Activated CD4-positive, alpha-beta T cell treated with anti-CD3 and anti-CD28 coated beads, Interleukin-2, amount 50 U/mL, for 24 hours (primary cell): ENCODE data around the gene NXPH4.
A peak's percentile ranks its signal among the peaks of the same experiment; 100 is the strongest.

ENCODE experiments used
- DNase-seq, 2 donors: peaks; one replicate each; pipeline ENCODE4 v3.0.0-alpha.2; 2020; ENCODE audit warnings: low read depth in 1 of 2, low spot score in 1 of 2

Gene NXPH4

DNA sequence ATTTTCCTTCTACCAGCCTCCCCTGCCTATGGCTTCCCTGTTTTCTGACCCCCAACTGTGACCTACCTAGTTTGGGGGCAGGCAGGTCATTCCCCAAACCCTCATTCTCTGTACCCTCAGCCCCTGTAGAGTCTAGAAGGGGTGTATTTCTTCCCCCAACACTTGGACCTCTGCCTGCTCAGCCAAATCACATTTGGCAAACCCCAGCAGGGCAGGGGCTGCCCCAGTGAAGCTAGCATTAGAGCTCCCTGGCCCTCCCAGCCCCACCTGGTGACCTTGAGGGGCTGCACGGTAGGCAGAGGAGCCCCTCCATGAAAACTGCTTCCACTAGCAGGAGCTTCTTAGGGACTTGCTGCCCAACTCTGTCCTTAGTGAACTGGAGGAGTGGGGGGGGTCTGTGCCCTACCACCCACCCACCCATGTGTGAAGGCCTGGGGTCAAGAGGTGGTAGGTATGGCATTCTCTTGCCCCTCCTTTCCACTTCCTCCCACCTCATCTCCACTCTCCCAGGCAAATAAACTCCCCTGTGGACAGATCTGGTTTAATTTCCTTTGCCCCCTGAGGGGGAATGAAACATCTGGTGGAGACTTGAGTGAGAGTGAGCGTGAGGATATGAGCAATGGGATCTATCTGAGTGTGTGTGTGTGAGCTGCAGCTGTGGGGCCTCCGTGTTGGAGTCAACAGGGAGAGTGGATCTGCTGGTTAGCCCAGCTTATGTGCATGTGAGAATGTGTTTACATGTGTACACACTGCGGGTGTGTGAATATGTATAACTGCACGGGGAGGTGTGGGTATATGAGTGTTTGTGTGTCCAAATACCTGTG lies 1.6 kb downstream of the NXPH4 start:
- DNase-seq: no peak

DNA sequence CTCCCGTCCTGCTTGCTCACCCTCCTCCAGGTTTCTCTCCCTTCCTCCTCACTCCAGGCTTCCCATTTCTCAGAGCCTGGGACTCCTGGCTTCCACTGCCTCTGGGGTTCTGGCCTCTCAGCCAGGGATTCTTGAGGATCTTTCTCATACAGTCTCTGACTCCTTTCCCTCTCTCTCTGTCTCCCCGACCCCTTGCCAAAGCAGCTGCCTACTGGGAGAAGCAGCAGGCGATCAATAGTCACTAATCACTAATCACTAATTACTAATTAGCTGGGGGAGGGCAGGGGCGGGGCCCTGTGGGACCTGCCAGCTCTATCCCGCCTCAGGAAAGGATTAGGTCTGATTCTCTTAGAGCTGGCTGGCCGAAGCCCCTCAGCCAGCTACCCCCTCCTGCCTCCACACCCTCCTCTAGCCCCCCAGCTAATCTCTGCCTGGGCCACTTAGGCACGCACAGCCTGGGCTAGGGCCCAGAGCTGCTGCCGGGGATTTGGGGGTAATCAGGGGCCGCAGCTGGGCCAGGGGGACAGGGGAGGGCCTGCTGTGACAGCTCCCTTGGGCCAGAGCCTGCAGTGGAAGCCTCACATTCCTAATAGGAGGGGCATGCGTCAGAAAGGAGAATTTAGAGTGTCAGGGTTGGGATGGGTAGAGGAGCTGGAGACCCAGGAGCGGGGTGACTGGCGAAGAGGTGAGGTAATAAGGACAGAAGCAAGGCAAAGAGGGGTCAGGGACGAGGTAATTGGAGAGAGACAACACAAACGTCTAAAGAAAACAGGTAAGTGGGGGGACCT lies 2.8 kb downstream of the NXPH4 start:
- no peak for DNase-seq

DNA sequence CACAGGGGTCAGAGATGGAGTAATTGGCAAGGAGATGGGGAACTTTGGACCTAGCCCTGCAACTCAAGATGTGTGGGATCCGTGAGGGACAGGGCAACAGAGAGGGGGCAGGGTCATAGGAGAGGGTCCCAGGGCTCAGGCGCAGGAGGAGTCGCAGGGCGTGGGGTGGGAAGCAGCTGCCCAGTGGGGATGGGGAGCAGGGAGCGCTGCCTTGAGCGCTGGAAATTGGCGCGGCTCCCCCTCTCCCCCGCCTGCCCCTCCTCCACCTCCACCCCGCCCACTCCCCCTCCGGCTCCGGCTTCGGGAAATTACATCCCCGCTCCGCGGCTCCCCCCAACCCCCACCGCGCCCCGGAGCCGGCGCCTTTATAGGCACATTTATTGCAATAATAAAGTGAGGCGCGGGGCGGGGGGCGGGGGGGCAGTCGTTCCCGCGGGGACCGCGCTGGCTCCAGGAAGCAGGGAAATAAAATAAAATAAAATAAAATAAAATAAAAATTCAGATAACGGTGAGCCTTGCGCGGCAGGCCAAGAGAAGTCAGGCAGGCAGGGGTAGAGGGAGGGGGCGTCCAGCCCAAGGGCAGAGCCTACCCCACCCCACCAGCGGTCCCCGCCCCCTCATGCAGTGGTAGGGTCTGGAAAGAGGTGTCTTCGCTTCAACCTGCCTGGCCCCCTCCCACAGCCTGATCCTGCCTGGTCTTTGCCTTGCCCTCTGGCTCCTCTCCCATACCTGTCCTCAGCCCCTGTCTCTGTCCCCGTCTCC lies 3.6 kb downstream of the NXPH4 start:
- DNase-seq: no peak

DNA sequence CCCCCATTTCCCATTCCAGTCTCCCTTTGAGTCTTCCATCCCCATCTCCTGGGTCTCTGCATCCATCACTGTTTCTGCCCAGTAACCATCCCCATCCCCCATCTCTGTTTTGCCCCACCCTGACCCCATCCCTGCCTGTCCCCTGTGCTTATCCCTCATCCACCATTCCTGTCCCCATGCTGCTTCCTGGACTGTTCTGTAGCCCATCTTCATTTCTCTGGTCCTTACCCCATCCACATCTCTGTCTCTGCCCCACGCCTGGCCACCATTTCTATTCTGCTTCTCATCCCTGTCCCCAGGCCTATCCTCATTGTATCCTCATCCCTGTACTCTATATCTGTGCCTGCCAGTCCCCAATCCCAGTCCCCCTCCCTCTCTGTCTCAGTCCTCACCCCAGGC lies 4.2 kb downstream of the NXPH4 start:
- no peak for DNase-seq

DNA sequence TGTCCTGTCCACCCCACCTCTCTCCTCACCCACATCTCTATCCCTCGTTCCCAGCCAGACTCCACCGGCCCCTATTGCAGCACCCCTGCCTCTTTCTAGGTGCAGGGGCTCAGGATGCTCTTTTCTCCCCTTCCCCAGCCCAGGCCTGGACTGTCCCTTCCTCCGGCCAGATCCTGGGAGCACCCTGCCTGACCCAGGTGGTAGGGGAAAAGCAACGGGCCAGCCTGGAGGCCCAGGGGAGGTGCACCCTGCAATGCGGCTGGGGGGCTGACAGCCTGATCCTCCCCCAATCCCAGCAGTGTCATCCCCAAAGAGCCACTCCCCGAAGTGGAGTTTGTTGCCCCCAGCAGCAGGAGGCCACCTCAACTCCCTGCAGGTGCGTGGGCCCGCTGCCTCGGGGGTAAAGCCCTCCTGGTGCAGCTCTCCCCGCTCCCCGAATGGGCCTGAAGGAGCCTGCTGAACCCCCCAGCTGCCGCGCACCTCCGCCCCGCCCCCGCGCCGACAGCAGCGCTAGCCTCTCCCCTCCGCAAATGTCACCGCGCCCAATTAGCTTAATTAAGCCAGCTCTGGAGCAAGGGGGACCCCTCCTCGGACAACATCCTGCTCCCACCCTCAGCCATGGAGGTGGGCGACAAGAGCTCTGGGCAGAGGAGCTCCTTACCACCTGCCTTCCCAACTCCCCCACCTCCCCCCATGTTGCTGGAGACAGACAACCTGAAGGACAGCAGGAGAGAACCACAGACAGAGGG lies 4.7 kb downstream of the NXPH4 start:
- no peak for DNase-seq

DNA sequence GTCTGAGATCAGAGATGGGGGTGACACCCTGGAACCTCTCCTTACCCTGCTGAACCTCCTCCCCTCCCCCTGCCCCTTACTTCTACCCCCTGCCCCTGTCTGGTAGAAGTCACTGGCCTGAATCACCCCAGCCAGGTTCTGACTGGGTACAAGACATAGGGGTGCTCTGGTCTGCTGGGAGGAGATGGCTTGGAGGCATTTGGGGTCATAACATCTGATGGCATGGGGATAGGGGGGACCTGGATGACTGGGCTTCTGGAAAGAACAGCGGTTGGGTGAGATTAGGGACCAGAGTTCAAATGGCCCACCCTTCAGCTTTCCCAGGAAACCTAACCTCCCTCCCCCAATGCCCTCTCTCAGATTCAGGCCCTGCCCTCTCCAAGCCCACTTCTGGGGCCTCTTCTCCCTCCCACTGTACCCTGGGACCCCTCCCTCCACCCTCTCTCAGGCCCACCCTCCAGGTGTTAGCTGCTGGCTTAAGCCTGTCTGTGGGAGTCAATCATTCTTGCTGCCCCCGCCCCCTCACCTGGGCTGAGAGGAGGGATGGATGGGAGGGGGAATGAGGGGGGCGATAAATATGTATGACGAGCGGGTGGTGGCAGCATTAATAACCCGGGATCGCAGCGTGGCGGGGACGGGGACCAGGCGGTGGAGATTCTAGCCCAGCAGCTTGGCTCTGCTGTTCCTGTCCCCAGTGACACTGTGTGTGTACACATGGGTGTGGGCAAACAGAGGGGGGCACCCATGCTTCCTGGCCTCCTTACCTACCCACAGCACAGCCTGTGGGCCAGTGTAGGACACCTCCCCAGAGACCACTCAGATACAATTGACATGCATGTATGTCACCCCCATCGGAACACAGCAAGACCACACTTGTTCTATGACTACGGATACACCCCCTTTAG lies 5.9 kb downstream of the NXPH4 start:
- DNase-seq: no peak

DNA sequence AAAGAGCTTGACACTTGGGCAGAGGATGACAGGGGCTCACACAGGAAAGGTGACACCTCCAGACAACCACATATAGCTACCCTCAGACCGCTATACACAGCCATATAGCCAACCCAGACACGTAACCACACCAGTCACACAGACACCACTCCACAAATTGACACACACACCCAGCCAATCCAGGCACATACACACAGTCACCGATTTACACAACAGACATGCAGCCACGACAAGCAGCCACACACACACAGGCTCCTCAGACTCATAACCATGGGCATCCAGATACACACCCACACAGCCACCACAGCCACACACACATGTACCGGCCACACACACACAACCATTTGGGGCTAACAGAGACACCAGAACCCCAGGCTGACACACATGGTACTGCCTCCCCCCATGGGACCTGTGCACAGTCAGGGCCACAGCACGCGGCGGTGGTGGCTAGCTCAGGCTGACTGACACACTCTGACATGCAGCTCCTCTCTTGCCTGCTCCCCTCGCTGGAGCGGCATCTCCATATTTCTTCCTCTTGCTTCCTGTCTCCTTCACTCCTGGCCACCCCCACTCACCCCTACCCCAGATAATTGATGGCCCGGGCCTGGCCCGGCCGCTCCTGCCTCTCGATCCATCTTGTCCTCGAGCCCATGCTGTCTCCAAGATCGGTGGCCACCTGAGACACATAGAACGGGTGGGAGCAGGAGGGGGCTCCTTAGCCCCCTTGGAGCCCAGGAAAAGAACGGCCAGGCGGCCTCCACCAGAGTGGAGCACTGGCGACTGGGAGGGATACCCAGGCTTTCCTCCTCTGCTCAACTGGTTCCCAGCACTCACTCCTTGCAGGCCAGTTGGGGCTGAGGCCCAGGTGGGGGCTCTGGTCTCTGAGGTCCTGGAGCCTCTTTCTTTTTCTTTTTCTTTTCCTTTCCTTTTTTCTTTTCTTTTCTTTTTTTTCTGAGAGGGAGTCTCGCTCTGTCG lies 6.9 kb downstream of the NXPH4 start:
- no peak for DNase-seq

DNA sequence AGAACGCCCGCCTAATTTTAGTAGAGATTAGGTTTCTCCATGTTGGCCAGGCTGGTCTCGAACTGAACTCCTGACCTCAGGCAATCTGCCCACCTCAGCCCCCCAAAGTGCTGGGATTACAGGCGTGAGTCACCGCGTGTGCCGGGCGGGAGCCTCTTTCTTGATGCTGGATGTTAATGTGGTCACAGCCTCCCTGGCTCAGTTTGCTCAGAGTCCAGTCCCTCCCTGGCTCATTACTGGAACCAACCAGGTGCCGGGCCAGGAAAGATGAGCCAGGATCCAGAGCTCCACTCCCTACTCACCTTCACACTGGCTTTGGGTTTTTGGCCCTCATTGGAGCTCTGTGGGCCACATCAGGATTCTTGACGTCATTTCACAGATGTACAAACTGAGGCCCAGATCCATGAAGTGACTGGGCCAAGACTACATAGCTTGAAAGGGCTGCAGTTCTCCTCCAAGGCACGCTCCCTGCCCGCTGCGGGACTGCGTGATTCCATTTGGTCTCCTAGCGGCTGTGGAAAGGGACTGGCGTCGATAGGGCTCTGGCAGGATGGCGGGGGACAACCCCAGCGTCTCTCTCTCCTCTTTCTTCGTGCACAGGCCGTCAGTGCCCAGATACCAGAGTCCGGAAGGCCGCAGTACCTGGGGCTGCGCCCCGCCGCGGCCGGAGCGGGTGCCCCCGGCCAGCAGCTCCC lies 7.8 kb downstream of the NXPH4 start:
- DNase-seq: no peak

DNA sequence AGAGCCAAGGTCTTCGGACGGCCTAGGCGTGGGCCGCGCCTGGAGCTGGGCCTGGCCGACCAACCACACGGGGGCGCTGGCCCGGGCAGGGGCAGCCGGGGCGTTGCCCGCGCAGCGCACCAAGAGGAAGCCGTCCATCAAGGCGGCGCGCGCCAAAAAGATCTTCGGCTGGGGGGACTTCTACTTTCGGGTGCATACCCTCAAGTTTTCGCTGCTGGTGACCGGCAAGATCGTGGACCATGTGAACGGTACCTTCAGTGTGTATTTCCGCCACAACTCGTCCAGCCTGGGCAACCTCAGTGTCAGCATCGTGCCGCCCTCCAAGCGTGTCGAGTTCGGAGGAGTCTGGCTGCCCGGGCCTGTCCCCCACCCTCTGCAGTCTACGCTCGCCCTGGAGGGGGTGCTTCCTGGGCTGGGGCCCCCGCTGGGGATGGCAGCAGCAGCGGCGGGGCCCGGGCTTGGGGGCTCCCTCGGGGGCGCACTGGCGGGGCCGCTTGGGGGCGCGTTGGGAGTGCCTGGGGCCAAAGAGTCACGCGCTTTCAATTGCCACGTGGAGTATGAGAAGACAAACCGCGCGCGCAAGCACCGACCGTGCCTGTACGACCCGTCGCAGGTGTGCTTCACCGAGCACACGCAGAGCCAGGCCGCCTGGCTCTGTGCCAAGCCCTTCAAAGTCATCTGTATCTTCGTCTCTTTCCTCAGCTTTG lies 8.5 kb downstream of the NXPH4 start:
- no peak for DNase-seq

DNA sequence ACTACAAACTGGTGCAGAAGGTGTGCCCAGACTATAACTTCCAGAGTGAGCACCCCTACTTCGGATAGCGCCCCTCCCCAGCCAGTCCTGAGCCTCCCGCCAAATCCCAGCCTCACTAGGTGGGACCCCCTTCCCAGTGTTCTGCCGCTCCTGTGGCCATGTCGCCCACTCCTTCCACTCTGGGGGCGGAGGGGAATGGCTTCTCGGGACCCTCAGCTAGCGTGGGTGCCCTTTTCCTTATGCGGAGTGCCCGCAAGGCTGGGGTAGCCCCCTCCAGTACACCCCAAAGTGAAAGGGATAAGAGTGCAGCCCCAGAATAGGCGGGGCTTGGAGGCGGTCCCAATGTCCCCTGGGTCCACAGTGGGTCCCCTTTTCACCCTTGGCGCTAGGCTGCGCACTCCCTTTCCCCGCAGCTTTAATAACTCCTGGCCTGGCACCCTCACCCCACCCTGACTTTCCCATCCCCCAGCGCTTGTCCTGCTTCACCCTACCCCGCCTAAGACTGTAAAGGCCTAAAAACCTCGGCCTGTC lies 9.2 kb downstream of the NXPH4 start:
- DNase-seq: no peak

DNA sequence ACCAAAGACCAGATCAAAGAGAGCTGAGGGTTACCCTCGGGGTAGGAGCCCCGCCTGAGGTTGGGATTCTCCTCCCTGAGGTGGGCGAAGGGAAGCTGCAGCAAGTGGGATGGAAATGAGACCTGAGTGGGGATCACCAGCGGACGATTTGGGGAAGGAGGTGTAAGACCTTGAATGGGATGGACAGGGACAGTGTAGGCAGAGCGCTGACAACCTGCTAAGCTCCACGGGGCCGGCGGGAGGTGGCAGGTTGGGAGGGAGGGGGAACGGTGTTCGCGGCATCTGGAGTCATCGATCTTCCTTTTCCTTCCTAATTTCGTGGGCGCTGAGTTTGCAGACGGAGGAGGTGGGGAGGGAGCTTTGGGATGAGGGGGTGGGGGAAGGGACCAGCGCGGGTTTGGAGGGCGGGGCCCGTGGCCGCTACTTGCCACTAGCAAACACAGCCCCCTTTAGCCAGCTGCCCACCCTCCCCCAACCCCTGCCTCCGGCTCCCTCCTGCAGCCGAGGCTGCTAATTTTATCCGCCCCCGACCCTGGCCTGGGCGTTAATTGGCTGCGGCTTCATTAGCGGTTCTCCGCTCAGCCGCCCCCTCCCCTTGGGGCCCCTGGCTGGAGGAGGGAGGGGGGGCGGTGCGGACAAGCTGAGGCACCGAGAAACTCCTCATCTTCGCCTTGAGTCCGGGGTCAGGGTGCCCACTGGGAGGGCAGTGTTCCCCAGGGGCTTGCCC lies 10.2 kb downstream of the NXPH4 start:
- DNase-seq: no peak

DNA sequence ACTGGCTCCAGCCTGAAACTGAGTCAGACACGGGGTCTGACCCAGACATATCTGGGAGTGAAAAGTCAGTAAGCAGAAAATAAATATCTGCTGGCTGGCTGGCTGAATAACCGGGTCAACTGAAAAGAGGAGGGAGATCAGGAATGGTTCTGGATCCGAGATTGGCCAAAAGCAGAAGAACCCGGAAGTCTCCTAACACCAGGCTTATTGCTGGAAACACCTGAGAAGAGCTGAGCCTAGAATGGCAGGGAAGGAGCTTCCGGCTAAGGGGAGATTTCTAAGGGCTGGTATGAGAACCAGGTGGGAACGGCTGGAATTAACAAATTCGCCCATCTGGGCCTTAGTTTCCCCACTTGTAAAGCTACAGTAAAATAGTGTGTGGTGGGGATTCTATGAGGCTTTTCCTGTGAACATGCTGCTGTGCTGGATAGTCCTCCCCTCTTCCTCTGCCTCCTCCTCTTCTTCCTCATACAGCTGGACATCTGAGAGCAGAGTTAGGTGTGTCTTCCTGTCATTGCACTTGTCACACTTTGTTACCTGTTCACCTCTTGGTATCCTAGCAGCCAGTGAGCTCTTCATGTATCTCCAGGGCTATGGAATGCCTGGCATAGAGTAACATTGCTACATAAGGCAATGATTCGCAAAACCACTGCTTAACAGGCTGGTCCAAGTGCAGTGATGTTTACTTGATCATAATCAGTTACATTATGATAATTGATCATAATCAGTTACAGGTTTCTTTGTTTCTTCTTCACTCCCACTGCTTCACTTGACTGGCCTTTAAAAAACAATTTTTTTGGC lies 10.9 kb downstream of the NXPH4 start:
- DNase-seq: no peak

DNA sequence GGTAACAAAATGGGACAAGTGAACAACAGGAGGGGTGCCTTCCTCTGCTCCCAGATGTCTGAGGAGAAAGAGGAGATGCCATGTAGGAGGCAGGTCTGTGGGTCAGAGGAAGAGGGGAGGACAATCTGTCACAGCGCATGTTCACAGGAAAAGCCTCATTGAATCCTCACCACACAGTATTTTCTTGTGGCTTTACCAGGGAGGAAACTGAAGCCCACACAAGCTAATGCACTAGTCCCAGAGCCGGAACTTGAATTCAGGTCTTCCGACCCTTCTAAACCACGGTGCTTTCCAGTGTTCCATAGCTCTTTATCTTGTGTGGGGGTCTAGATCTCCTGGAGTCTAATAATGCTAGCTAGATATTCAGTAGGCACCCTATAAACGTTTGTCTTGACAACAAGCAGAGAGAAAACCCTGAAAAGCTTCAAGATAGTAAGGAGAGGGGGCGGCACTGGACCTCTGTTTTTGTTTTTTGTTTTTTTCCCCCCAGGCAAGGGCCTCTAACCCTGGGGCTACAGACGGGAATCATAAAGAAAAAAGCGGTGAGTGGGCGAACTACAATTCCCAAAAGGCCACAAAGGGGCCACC lies 12.5 kb downstream of the NXPH4 start:
- no peak for DNase-seq

DNA sequence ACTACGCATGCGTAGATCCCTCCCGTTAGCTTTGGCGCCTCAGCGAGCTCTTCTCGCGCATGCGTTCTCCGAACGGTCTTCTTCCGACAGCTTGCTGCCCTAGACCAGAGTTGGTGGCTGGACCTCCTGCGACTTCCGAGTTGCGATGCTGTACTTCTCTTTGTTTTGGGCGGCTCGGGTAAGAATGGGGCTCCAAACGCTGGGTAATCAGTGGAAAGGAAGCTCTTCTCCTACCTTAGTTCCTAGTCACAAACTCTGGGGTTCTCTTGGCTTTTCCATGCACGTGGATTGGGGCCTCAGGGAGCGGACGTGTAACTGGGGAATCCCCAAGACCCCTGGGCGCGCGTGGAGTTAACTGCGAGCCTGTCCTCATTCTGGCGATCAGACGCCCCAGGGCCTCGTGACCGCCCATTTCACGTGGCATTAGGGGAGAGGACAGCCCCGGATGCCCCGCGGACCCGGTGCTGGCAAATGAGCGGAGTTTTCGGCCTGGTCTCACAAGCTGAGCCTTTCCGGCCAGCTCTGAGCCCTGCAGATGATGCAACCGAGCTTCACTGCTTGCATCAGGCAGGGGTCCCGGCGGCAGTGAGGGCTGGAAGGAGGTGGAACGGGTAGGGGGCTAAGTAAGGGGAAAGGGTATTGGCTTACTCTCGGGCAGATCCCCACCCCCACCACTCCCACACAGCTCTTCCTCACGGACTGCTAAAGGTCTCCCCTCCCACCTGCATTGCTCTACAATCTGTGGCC lies 13.2 kb downstream of the NXPH4 start, which contains the start of gene SHMT2:
TSS of gene SHMT2 (plus strand) at position 78 of the 747 bp plus-strand sequence. CDS start at position 146, 68 bp downstream.
- DNase-seq: peak; percentile 83 to 96
